HG03280 (cell line): Measurements from ENCODE around the gene LCOR.
"Not testable (repeated sequence)": the region's sequence is repeated elsewhere in the genome, so short reads cannot be mapped to it uniquely, and the experiment has no call there.

Experiments used
- ATAC-seq: cut with Tn5 transposase; IDR thresholded peaks from one replicate; pipeline ENCODE4 v1.9.1; 2021; ENCODE audit warnings: mild to moderate bottlenecking, moderate library complexity; ENCODE audit not compliant: unreplicated experiment

Gene LCOR

GRCh38 chr10:96924861-96925260 lies 92.8 kb downstream of the LCOR start:
- no peak for ATAC-seq

DNA sequence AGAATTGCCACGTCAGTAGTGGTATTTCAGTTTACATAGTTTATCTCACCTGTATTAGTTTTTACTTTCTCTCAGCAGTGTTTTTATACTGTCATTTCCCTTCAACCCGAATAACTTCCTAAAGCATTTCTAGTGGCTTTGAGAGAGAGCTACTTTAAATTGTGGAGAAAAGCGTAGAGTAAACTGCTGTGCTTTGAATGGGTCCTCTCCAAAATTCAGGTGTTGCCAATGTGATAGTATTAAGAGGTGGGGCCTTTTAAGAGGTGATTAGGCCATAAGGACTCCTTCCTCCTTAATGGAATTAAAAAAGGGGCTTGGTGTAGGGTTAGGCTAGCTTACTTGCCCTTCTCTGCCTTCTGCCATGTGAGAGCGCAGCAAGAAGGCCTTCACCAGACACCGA lies 98.4 kb downstream of the LCOR start:
- ATAC-seq: no peak

DNA sequence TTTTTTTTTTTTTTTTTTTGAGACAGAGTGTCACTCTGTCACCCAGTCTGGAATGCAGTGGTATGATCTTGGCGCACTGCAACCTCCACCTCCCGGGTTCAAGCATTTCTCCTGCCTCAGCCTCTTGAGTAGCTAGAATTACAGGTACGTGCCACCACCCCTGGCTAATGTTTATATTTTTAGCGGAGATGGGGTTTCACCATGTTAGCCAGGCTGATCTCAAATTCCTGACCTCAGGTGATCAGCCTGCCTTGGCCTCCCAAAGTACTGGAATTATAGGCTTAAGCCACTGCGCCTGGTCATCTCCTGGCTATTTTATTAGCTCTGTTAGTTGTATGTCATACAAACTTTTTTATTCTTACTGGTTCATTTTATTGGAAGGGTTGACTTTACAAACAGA lies 103.0 kb downstream of the LCOR start:
- no peak for ATAC-seq

DNA sequence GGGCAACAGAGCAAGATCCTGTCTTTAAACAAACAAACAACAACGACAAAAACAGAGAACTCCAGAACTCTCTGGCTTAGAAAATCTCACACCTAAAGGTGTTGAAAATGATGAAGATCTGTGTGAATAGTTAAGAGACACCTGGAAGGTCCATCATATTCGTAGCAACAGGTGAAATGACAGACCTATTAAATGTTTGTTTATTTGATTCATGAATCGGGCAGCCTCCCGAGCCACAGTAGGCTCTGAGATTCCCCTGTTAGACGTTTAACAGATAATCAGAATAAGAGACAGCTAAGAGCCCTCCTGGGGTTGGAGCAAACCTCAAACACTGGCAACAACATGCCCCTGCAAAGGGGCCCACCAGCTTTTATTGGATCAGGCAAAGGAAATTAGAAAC lies 103.7 kb downstream of the LCOR start:
- no peak for ATAC-seq

DNA sequence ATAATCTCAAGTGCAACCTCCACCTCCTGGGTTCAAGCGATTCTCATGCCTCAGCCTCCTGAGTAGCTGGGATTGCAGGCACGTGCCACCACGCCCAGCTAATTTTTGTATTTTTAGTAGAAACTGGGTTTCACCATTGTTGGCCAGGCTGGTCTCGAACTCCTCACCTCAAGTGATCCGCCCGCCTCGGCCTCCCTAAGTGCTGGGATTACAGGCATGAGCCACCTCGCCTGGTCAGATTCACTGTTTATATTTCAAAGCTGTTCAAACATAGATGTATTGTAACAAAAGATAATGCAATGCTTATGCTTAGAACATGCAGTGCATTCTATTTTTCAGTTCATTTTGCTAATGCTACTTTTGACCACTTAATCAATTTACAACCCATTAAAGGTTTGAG lies 111.1 kb downstream of the LCOR start:
- ATAC-seq: not testable (repeated sequence)

- ATAC-seq: no peak
Observed at GRCh38 chr10:96947036-96947435, 114.9 kb downstream of the LCOR start.

- no peak for ATAC-seq
Observed at GRCh38 chr10:96949039-96949683, 117.1 kb downstream of the LCOR start.

DNA sequence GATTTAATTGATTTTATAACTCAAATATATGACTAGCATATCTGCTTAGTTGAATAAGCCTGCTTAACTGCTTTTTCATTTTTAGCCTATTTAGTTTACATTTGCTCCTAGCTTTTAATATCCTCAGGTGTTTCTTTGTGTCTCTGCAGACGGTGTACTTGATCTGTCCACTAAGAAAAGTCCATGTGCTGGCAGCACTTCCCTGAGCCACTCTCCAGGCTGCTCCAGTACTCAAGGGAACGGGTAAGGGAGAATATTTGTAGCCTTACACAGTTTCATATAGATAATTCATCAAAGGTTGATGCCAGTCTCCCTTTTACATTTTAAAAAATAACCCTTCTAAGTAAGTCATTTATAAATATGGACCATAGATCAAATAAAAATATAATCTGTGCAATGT lies 119.9 kb downstream of the LCOR start:
- ATAC-seq: no peak

- ATAC-seq: no peak
Observed at GRCh38 chr10:96955794-96956193, 123.7 kb downstream of the LCOR start.

- ATAC-seq: no peak
Observed at GRCh38 chr10:96958071-96958470, 126.0 kb downstream of the LCOR start.

DNA sequence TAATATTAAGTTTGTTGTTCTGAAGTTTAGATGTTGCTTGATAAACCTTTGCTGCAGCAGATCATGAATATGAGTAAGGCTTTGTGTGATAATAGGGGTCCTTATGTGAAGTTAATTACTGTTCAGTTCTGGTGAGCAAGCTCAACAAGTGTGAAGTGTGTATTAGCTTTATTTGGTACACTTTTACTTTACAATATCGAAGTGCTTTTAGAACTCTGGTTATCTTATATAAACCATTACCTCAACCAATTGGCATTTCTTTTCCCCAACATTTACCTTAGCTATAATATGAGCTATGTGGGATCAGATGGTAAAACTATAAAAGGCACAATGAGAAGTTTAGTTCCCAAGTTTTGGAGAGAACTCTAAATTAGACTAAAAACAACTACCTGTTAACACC lies 127.6 kb downstream of the LCOR start:
- ATAC-seq: no peak

DNA sequence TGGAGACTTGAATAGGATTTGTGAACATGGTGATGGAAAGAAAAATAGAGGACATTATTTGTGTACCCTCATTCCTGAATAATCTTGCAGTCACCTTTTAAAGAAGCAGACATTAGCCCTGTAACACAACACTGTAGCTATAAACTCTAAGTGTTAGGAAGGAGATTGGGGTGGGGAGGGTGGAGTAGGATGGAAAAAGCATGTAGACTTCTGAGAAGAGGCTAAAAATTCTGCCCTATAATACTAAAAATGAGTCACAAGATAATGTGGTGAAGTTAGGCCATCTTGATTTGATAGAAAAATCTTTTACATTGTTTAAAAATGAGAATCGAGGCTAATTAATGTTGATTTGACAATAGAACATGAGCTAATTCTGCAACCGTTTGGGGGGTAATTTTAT lies 128.8 kb downstream of the LCOR start:
- no peak for ATAC-seq

- ATAC-seq: no peak
Observed at GRCh38 chr10:96964131-96964530, 132.0 kb downstream of the LCOR start.

DNA sequence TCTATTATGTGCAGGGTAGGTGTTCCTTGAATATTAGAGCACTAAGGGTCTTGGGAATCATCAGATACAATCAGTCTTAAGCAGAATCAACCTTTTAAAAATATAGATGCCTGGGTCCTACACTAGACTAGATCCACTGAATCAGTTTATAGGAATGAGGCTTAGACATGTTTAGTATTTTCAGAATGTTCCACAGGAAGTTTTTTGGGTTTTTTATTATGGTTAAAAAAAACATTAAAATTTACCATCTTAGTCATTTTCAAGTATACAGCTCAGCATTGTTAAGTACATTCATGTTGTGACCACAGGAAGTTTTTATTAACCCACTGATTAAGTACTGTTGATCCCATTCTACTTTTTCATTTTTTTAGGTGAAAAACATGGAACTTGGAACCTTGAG lies 135.7 kb downstream of the LCOR start:
- no peak for ATAC-seq

- no peak for ATAC-seq
Observed at GRCh38 chr10:96968682-96969423, 136.8 kb downstream of the LCOR start.

- ATAC-seq: no peak
Observed at GRCh38 chr10:96971324-96971723, 139.2 kb downstream of the LCOR start.

- no peak for ATAC-seq
Observed at GRCh38 chr10:96972264-96972663, 140.2 kb downstream of the LCOR start.

DNA sequence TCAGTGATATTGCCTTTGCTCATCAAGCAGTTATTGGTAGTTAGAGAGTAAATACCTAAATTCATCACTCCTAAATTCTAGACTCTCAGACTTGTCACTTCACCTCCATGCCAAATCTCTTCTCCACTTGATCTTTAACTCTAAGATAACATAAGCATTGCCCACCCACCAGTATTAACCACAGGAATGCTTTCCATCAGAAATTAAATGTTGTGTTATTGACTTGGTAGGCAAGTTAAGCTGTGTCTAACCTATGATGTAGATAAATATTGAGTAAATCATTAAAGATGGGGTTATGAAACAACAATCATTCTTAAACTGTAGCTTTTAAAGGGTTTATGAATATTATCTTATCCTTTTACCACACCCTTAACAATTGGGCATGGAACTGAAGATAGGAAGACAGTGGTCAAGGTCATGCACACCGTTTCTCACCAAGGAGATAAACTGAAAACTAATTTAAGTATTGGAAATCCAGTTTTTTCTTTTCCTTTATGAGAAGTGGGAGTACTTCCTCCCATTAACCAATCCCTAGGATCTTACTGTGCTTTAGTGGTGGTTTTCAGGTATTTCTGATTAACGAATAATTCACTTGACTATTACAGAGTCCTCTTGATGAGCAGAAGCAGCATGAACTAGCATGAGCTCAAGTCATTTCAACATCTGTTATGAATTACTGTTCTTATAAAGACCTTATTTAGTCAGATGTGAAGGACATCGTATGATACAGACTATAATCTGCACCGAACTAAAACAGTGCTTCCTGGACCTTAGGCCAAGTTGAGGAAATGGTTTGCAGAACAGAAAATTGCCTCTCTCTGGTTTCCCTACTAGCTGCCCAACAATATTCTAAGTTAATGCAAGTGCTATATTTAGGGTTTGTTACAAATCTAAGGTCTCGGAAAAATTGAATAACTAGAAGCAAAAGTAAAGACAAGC lies 142.0 kb downstream of the LCOR start:
- ATAC-seq: no peak

DNA sequence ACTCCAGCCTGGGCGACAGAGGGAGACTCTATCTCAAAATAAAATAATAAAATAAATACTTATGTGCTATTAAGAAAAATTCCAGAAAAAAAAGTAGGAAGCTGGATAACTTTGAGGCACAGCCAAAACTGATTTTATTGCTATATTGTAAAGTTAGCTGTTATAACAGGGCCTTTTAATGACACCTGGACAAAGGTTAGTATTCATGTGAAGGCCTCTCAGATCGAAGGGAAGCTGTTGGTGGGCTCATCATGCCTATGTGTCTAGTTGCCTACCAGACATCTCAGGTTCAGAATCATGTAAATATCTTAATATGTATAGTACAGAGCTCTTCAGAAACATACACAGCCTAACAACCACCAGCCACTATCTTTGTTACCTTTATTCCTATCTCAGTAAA lies 143.0 kb downstream of the LCOR start:
- ATAC-seq: no peak

DNA sequence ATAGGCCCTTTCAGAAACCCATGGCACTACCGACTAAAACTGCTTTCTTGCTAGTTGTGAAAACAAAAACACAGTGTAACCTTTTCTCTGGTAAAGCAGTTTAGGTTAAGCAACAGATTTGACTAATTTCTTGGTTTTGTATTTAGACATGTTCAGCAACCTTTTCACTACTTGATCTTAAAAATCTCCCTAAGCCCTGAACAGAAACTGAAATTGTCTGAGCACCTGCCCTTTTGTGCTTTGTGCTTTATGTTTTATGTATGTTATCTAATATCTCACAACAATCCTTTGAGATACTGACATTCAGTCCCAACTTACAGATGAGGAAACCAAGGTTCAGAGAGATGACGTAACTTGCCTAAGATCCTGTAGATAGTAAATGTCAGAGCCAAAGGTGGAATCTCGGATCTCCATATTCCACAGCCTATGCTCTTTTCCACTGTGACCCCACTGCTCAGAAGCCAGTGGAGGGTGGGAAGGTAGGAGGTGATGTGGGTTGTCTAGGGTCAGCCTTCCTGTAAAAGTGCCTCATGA lies 146.6 kb downstream of the LCOR start:
- peak; percentile 82 for ATAC-seq

DNA sequence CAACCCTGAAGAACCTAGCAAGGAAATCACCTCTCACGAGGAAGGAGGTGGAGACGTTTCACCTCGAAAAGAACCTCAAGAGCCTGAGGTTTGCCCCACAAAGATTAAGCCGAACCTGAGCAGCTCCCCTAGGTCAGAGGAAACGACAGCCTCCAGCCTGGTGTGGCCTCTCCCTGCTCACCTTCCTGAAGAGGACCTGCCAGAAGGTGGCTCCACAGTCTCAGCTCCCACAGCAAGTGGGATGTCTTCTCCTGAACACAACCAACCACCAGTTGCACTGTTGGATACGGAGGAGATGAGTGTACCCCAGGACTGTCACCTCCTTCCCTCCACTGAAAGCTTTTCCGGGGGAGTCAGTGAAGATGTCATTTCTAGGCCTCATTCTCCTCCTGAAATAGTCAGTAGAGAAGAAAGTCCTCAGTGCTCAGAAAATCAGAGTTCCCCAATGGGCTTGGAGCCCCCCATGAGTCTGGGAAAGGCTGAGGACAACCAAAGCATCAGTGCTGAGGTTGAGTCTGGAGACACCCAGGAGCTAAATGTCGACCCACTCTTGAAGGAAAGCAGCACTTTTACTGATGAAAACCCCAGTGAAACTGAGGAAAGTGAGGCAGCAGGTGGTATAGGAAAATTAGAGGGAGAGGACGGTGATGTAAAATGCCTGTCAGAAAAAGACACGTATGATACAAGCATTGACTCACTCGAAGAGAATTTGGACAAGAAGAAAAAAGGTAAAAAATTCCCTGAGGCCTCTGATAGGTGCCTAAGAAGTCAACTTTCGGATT lies 150.2 kb downstream of the LCOR start:
- ATAC-seq: no peak
